ENCODE data around the gene RC3H2.
"Not testable (repeated sequence)": the region's sequence is repeated elsewhere in the genome, so short reads cannot be mapped to it uniquely, and the experiment has no call there.

The RC3H2 gene

DNA sequence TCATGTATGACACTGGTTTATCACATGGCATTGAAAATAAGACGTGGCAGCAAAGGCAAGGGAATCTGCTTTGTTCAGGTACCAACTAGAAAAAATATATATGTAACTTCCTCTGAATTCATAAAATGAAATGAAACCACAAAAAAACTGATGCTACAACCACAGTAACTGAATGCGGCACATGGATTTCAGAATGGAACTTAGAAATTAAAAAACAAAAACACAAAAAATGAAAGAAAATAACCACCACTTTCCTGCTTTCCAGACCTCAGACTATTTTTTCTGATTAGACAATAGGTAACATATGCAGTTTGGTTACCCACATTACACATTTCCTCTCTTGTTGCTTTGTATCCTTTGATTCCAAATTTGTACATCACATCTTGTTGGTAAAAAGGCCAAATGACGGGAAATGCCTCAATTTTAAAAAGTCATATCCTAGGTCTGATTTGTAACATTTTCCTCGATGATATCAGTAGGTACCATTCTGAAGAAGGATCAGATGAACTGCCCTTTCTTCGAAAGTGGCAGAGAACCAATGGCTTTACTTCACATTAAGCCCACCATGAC lies 58.7 kb downstream of the RC3H2 start:
- H3K4me3 Mint-ChIP-seq = no peak overlapping the region
- H3K27ac Mint-ChIP-seq = no peak overlapping the region
- no peaks in the 10 kb centered on the region for H3K4me1 Mint-ChIP-seq
- no peaks in the 10 kb centered on the region for H3K27me3 Mint-ChIP-seq (ENCODE audit: low read depth)
- H3K36me3 Mint-ChIP-seq (ENCODE audit: low read depth) = peaks cover 51% of the 10 kb centered on the region
- H3K9me3 Mint-ChIP-seq = no peaks in the 10 kb centered on the region
- TF ChIP-seq, protein P1, sequence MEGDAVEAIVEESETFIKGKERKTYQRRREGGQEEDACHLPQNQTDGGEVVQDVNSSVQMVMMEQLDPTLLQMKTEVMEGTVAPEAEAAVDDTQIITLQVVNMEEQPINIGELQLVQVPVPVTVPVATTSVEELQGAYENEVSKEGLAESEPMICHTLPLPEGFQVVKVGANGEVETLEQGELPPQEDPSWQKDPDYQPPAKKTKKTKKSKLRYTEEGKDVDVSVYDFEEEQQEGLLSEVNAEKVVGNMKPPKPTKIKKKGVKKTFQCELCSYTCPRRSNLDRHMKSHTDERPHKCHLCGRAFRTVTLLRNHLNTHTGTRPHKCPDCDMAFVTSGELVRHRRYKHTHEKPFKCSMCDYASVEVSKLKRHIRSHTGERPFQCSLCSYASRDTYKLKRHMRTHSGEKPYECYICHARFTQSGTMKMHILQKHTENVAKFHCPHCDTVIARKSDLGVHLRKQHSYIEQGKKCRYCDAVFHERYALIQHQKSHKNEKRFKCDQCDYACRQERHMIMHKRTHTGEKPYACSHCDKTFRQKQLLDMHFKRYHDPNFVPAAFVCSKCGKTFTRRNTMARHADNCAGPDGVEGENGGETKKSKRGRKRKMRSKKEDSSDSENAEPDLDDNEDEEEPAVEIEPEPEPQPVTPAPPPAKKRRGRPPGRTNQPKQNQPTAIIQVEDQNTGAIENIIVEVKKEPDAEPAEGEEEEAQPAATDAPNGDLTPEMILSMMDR (IDR thresholded peaks at IDR 0.05; ENCODE audit: unreplicated experiment in 3 of 3) = no peak

DNA sequence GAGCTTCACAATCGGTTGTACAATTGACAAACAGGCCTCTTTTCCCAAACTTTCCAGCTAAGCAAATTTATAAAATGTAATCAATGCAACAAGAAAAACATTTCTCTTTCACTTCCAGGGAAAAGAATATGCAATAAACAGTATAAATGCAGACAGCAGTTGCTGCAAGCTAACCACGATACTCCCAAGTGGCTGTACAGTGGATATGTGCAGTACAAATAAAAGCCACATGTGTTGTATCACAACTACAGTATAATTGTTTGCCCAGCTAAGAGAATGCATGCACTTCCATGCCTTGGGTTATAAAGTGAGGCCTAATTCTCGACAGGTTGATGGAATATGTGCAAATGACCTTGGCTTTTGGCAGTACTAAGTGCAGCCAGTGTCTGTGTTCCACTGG lies 60.0 kb downstream of the RC3H2 start:
- Mint-ChIP-seq H3K27me3 (ENCODE audit: low read depth) (no peaks in the 10 kb centered on the region), H3K4me1 (no peaks in the 10 kb centered on the region), H3K36me3 (ENCODE audit: low read depth) (peaks cover 39% of the 10 kb centered on the region), H3K27ac (no peak overlapping the region), H3K4me3 (no peak overlapping the region), H3K9me3 (no peaks in the 10 kb centered on the region)
- TF ChIP-seq, protein P1 (IDR thresholded peaks at IDR 0.05; ENCODE audit: unreplicated experiment in 3 of 3) = no peak

DNA sequence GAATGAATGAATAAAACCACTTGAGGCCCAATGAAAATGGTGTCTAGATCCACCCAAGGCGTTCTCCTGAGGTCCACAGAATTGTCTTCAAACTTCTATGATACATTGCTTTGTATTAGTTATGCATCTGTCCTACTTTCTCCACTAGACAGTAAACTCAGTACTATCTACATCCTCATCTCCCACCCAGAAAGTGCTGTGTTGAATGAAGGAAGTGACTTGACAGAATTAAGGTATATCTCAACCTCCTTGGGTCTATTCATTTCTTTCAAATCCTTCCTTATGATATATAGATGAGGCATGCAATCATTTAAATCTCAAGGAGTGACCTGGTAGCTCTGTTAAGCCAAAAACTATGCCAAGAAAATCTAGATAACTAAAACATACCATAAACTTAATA lies 61.0 kb downstream of the RC3H2 start:
- no peak overlapping the region for H3K4me3 Mint-ChIP-seq
- TF ChIP-seq, protein P1 (IDR thresholded peaks at IDR 0.05; ENCODE audit: unreplicated experiment in 3 of 3) = no peak
- H3K27me3 Mint-ChIP-seq (ENCODE audit: low read depth) = no peaks in the 10 kb centered on the region
- H3K27ac Mint-ChIP-seq = no peak overlapping the region
- peaks cover 6% of the 10 kb centered on the region for H3K9me3 Mint-ChIP-seq
- H3K4me1 Mint-ChIP-seq = no peaks in the 10 kb centered on the region
- peaks cover 32% of the 10 kb centered on the region for H3K36me3 Mint-ChIP-seq (ENCODE audit: low read depth)

DNA sequence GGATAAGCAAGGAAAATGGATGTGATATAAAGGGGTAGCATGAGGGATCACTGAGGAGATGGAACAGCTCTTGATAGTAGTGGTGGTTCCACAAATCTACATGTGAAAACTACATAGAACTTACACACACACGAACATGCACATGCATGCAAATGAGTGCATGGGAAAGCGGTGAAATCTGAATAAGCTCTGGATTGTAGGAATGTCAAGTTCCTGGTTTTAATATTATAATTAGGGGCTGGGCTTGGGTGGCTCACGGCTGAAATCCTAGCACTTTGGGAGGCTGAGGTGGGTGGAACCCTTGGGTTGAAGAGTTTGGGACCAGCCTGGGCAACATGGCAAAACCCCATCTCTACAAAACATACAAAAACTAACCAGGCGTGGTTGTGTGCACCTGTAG lies 63.7 kb downstream of the RC3H2 start:
- Mint-ChIP-seq H3K9me3 (peaks cover 6% of the 10 kb centered on the region), H3K36me3 (ENCODE audit: low read depth) (peaks cover 15% of the 10 kb centered on the region), H3K27me3 (ENCODE audit: low read depth) (no peaks in the 10 kb centered on the region), H3K27ac (no peak overlapping the region), H3K4me3 (no peak overlapping the region), H3K4me1 (no peaks in the 10 kb centered on the region)
- TF ChIP-seq, protein P1 (IDR thresholded peaks at IDR 0.05; ENCODE audit: unreplicated experiment in 3 of 3) = no peak

DNA sequence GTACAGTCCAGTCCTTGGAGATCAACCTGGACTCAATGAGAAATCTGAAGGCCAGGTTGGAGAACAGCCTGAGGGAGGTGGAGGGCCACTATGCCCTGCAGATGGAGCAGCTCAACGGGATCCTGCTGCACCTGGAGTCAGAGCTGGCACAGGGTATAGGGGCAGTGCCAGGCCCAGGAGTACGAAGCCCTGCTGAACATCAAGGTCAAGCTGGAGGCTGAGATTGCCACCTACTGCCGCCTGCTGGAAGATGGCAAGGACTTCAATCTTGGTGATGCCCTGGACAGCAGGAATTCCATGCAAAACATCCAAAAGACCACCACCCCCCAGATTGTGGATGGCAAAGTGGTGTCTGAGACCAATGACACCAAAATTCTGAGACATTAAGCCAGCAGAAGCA lies 66.7 kb downstream of the RC3H2 start:
- not testable (repeated sequence) for H3K4me1 Mint-ChIP-seq; H3K4me3 Mint-ChIP-seq; H3K36me3 Mint-ChIP-seq (ENCODE audit: low read depth); H3K27ac Mint-ChIP-seq; H3K27me3 Mint-ChIP-seq (ENCODE audit: low read depth); H3K9me3 Mint-ChIP-seq

DNA sequence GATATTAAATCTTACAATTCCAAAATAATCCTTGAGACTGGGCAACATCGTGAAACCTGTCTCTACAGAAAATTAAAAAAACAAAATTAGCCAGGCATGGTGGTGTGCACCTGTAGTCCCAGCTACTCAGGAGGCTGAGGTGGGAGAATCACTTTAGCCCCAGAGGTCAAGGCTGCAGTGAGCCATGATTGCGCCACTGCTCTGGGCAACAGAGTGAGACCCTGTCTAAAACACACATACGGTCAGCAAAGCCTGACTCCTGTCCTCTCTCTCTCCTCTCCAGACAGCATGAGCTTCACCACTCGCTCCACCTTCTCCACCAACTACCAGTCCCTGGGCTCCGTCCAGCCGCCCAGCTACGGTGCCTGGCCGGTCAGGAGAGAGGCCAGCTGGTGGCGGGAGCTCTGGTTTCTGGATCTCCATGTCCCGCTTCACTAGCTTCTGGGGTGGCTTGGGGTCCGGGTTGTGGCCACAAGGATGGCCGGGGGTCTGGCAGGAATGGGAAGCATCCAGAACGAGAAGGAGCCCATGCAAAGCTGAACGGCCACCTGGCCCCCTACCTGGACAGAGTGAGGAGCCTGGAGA lies 67.8 kb downstream of the RC3H2 start:
- Mint-ChIP-seq H3K27me3 (ENCODE audit: low read depth) (no peaks in the 10 kb centered on the region), H3K27ac (no peak overlapping the region), H3K36me3 (ENCODE audit: low read depth) (no peaks in the 10 kb centered on the region), H3K4me3 (no peak overlapping the region), H3K9me3 (peaks cover 6% of the 10 kb centered on the region), H3K4me1 (no peaks in the 10 kb centered on the region)
- TF ChIP-seq, protein P1 (IDR thresholded peaks at IDR 0.05; ENCODE audit: unreplicated experiment in 3 of 3) = no peak

All from nephron (organoid).